ENCODE results near the gene NKAIN2.
"Not testable (repeated sequence)": the region's sequence is repeated elsewhere in the genome, so short reads cannot be mapped to it uniquely, and the experiment has no call there.

The NKAIN2 gene

GRCh38 chr6:124445581-124445980 lies 641.9 kb downstream of the NKAIN2 start:
- DNase-seq (ENCODE audit: low read depth) = no peak
- no peak overlapping the region for H3K4me3 ChIP-seq (ENCODE audit: low read length)
- TF ChIP-seq, protein P1, sequence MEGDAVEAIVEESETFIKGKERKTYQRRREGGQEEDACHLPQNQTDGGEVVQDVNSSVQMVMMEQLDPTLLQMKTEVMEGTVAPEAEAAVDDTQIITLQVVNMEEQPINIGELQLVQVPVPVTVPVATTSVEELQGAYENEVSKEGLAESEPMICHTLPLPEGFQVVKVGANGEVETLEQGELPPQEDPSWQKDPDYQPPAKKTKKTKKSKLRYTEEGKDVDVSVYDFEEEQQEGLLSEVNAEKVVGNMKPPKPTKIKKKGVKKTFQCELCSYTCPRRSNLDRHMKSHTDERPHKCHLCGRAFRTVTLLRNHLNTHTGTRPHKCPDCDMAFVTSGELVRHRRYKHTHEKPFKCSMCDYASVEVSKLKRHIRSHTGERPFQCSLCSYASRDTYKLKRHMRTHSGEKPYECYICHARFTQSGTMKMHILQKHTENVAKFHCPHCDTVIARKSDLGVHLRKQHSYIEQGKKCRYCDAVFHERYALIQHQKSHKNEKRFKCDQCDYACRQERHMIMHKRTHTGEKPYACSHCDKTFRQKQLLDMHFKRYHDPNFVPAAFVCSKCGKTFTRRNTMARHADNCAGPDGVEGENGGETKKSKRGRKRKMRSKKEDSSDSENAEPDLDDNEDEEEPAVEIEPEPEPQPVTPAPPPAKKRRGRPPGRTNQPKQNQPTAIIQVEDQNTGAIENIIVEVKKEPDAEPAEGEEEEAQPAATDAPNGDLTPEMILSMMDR (conservative IDR thresholded peaks at IDR 0.05; ENCODE audit: low read length) = no peak

- TF ChIP-seq, protein P1 (conservative IDR thresholded peaks at IDR 0.05; ENCODE audit: low read length) = no peak
- H3K4me3 ChIP-seq (ENCODE audit: low read length) = no peak overlapping the region
- no peak for DNase-seq (ENCODE audit: low read depth)
These were observed 643.3 kb downstream of the NKAIN2 start for GRCh38 chr6:124446961-124447360.

DNA sequence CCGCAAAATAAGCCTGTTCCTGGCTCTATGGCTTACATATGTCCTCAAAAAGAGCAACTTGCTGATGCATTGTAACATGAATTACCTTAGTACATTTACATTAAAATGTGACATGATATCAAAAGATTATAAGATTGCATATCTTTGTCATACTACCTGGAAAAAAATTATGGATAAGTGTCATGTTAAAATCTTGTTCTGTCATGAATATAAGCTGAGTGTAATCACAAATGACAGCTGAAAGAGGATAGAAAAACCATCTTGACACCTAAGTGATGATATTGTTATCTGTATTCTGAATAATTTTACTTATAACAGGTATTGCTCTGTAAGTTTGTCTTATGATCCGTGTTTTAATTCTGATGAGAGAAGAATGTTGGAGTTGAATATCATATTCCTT lies 655.6 kb downstream of the NKAIN2 start:
- DNase-seq (ENCODE audit: low read depth) = no peak
- H3K4me3 ChIP-seq (ENCODE audit: low read length) = no peak overlapping the region
- TF ChIP-seq, protein P1 (conservative IDR thresholded peaks at IDR 0.05; ENCODE audit: low read length) = no peak

DNA sequence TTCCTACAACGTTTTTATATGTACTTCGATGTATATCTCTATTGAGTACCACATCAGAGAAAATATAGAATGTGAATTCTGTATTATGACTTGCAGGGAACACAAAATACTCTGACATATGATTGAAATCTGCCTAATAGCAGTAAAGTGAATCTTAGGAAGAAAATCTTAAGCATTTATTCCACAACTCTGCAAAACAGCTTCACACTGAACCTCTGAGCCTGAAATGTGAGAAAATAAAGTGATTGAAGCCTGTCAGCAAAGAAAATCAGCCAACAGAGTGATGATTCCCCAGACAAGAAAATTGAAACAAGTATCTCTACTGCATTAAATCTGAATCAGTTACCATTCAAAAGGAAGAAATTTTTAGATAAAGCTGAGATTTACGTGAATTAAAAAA lies 659.1 kb downstream of the NKAIN2 start:
- TF ChIP-seq, protein P1 (conservative IDR thresholded peaks at IDR 0.05; ENCODE audit: low read length) = no peak
- H3K4me3 ChIP-seq (ENCODE audit: low read length) = no peak overlapping the region
- no peak for DNase-seq (ENCODE audit: low read depth)

DNA sequence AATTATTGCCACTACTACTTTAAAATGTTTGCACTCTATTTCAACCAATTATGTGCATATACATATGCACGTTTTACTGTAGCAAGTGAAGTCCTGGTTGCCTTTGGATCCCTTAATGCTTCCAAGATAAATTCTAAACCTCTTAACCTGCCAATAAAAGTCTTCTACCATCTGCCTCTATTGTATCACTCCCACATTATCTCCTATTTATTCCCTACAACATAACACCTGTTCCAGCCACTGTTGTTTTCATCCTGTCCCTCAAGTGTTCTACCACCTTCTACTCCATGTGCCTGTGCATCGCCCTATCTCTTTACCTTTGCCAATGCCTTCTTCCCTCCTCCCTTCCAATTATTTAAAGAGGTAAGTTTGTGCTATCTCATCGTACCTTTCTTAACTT lies 659.6 kb downstream of the NKAIN2 start:
- H3K4me3 ChIP-seq (ENCODE audit: low read length) = no peak overlapping the region
- no peak for DNase-seq (ENCODE audit: low read depth)
- TF ChIP-seq, protein P1 (conservative IDR thresholded peaks at IDR 0.05; ENCODE audit: low read length) = no peak

- not testable (repeated sequence) for DNase-seq (ENCODE audit: low read depth); H3K4me3 ChIP-seq (ENCODE audit: low read length)
These were observed 660.9 kb downstream of the NKAIN2 start for GRCh38 chr6:124464600-124464999.

DNA sequence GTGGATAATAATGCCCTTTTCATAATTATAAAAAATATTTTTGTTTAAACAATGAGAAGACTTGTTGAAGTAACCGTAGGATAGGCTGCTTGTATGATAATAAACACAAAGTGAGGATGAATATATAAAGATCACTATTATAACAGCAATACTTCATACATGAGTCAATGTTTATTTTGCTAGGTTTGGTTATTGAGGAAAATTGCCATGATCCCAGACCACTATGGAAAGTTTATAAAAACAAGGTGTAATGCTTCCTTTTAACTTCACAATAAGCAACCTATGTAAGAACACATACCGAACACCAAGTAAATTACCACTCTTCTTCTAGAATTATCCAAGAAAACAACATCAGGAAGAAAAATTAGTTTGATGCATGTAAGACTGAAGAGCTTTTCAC lies 663.3 kb downstream of the NKAIN2 start:
- no peak for DNase-seq (ENCODE audit: low read depth)
- H3K4me3 ChIP-seq (ENCODE audit: low read length) = no peak overlapping the region
- TF ChIP-seq, protein P1 (conservative IDR thresholded peaks at IDR 0.05; ENCODE audit: low read length) = no peak

- TF ChIP-seq, protein P1 (conservative IDR thresholded peaks at IDR 0.05; ENCODE audit: low read length) = no peak
- no peak overlapping the region for H3K4me3 ChIP-seq (ENCODE audit: low read length)
- DNase-seq (ENCODE audit: low read depth) = no peak
These were observed 663.7 kb downstream of the NKAIN2 start for GRCh38 chr6:124467366-124467765.

All from AG10803 (cell line).